ENCODE data around the gene EGLN3.
"Not testable (repeated sequence)": the region's sequence is repeated elsewhere in the genome, so short reads cannot be mapped to it uniquely, and the experiment has no call there.

Gene EGLN3

DNA sequence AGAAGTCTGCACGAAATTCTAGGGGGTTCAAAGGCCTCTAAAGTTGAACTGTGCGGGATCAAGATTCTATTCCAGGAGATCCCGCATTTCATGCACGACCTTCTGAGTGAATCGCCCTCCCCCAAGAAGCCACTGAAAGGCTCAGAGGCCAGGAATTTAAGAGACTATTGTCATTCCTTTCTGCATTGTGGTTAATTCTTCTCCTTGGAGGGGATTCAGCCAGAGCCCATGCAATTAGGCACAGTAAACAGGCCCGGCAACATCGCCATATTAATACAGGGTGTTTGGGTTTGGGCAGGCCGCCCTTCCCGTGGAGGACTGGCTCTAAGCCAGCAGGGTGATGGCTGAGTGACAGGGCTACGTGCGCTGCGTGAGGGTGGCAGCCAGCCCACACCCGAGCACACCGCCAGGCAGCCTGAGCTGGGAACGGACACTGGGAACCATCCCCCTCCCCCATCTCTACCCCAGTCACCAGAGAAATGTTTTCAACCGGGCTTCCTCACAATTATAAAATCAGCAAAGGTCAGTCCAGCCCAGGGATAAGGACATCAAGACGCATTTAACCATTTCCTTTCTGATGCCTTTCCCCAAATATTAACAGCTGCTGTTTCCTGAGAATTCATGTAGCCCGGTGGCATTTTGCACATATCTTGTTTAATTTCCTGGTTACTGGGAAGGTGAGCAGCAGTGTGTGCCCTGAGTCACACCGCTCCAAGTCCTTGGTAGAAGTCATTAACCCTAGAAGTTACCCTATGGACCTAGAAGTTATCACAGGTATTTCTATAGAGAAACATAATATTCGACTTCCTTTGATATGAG lies 12.5 kb downstream of the EGLN3 start:
- DNase-seq (ENCODE audit: low spot score) (peak; percentile 70), FAIRE-seq (peak; percentile 57)

DNA sequence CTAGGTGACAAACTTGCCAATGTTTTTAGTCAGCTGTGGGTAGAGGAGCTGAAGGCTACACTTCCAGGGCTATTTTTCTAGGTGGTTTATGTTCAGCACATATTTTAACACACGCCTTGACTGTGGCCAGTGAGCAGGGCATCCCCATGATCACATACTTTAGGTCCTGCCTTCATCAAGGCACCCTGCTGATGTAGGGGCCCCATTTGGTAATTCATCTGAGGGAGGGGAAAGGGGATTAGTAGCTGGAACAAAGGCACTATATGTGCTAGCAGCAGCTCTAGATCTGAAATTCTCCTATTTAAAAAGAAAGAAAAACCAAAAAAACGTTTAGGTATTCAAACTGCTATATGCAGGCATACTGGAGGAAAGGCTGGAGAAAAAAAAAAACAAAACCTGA lies 14.5 kb downstream of the EGLN3 start:
- FAIRE-seq (no peak), DNase-seq (ENCODE audit: low spot score) (no peak)

DNA sequence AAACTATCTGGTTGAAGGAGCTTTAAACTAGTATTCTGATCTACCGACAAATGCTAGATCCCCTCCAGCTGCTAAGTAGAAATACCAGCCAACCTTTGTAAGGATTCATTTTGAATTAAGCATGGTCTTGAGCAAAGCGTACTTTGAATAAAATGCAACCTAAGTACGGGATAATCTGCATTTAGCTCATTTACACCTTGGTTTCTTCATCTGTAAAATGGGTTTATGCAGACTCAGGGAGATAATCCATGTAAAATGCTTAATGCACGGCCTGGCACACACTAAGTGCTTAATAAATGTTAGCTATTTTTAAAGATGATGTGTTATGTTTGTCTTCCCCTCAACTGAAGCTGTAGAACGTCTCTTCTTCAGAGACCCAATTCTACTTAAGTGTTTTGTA lies 15.9 kb downstream of the EGLN3 start:
- no peak for FAIRE-seq
- DNase-seq (ENCODE audit: low spot score) = no peak

DNA sequence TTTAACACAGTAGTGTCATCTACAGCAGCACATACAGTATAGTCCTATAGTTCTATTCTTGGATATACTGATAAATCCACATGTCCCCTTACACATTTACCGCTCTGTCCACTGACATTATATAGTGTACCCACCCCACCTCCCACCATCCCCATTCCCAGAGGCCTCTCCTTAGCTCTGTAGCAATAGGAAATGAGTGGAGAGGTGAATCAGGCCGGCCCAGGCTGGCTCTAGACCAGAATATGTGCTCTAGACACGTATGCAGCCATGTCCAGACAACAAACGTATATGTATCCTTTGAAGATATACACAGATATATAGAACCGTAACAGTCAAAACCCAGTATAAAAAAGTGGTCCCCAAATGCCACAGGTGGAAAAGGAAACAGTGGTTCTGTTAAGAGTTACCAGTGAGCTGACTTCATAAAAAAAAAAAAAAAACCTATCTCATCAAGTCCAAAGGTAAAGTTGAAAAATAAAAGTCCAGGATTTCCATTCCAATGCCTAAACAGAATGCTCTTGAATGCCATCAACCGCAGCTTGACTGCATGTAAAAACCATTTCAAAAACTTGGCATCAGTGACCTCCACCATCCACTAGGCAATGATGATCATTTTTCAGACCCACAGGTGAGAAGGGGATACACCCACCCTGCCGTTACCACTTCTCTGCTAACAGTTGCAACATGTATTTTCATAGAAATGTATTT lies 16.7 kb downstream of the EGLN3 start:
- FAIRE-seq = no peak

DNA sequence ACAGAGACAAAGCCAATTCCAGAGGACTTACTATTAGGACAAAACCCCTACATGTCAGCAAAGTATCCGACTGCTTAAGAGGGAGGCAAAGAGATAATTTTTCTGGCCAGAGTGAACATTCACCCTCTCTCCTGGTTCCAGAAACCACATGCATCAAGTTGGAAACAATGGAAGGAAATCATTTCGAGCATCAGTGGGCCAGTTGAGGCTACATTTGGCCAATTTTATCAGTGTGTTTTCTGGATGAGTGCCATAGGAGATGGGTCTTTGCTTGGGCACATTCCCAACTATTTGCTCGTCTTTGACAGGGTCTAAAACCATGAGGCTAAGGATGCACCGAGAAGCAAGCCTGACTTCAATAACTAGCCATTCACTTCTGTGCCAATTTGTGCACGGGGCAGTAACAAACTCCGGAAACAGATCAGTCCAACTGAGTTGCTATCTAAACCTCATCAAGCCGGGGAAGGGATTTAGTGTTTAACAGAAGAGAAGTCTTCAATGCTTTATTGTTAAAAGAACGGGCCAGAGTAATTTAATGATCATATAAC lies 17.4 kb downstream of the EGLN3 start:
- DNase-seq (ENCODE audit: low spot score) (no peak), FAIRE-seq (no peak)

More for the DNA sequence above, 16.7 kb downstream of the EGLN3 start:
- DNase-seq (ENCODE audit: low spot score) = no peak

DNA sequence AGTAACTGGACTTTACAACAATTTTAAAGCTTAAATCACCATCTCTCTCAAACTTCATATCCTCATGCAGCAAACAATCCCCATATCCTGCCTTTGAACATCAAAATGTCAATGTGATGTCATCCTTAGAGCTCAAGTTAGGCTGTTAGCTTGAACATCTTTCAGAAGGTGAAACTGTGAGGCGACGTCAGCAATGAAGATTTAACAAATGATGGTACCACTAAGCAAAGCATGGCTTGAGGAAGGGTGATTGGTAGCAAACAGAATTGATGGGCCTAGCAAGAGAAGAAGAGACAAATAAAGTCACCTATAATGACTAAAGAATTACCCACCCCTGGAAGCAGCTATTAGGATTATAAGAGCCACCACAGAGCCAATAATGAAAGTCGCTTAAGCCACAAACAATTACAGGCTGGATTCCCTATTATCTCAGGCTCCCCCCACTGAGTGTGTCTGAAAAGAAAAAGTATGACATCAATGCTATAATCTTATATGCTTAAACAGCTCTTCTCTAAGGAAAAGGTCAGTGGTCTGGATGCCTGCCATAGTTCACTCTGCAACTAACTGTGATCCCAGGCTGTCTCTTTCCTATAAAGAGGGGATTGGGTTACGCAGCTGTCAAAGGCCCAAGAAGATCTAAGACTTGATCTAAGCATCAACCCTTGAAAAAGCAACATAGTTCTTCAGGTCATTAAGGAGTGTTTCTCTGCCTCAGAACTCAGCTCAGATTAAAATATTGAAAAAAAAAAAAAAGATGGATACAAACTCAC lies 18.1 kb downstream of the EGLN3 start:
- FAIRE-seq = no peak
- DNase-seq (ENCODE audit: low spot score) = peak; percentile 19

DNA sequence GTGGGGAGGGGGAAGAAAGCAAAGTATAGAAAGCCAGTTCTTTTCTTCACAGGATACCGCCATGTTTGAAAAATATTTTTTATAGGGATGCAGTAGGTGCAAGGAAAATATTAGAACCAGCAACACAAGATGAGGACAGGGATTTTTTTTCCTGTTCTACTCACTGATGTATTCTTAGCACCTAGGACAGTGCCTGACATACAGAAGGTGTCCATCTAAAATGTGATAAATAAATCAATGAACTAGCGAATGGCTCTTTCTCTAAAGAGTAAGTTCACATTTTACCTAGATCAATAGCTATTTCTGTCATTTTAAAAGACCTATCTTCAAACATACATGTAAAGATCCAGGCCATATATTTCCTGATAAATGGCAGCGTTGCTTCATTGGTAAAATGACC lies 18.8 kb downstream of the EGLN3 start:
- DNase-seq (ENCODE audit: low spot score) = no peak
- no peak for FAIRE-seq

DNA sequence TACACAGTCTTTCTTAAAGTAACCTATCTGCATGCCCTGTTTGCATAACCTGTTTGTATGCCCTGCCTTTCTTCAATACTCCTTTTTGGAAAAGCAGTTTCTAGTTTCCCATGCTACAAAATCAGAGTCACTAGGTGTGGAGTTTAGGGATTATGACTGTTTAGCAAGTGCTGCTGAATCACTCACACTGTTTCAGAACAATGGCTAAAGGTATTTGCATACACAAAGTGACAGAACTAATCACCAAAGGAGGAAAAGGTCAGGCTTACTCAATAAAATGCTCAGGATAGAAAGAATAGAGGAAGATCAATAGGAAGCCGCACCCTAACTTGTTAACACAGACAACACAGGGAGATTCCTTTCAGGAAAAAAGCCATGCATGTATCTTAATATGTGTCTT lies 19.4 kb downstream of the EGLN3 start:
- FAIRE-seq (no peak), DNase-seq (ENCODE audit: low spot score) (no peak)

DNA sequence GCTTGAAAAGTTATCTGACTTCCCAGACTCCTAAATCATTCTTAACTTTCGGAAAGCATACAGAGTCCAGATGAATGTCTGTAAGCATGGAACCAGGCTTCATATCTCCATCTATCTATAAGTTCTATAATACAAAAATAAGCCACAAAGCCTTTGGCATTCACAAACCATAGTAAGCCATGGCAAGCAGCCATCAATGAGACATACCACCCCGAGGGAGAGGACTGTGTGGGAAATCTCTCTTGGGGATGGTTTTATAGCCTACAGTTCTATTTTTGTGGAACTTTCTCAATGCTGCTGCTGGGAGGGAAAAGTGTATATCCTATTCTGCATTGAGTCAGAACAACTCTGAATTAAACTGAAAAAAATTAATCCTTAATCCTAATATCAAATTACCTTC lies 20.4 kb downstream of the EGLN3 start:
- FAIRE-seq (no peak), DNase-seq (ENCODE audit: low spot score) (no peak)

DNA sequence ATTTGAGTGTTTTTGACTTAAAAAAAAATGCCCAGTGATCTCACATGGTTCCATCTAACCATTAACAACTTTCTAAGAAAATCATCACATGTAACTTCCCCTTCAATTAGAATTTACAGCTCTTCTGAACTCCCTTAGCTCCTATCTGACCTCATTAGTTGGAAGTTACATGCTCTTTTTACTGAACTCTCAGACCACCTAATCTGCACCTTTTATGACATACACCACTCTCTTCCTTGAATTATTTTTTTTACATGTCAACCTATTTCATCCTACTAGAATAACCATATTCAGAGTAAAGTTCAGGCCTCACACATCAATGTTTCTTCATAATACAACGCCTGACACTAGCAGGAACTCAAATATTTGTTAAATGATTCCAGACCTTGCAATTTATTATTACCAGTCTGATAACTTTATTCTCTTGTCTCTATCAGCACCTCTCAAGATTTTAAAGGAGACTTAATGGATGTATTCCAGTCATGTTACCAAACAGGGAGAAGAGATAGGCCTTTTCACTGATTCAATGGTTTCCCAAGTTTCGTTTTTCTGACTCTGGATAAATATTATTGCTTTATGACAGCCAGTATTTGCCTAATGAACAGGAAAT lies 21.0 kb downstream of the EGLN3 start:
- FAIRE-seq (no peak), DNase-seq (ENCODE audit: low spot score) (no peak)

DNA sequence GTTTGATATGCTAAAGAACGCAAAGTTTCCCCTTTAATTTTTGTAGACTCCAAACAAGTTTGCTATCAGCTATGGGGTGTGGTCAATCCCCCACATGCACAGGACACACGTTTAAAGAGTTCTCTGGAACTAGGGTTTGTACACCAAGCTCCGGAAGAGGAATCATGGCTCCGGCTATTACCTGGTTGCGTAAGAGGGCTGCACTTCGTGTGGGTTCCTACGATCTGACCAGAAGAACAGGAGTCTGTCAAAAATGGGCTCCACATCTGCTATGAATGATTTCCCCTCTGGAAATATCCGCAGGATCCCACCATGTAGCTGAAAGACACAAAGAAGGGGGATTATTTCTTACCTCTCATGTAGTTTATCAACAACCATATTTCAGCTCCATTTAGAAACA lies 22.0 kb downstream of the EGLN3 start:
- FAIRE-seq (no peak), DNase-seq (ENCODE audit: low spot score) (no peak)

DNA sequence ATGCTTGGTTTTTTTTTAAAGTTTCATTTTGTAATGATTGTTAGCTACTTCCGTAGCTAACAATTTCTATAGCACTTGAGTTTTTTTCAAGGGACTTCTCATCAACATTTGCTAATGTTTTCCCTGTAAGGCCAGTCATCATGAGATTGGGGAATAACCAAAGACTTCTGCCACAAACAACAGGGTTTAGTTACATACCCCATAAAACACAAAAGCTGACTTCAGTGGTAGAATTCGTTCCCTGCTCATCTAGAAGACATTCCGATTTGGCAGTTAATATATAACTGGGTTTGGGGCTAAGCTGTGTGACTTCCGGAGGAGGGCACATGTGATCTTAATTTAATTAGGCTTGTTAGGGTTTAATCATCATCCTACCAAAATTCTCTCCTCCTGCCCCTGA lies 22.9 kb downstream of the EGLN3 start:
- DNase-seq (ENCODE audit: low spot score) = no peak

DNA sequence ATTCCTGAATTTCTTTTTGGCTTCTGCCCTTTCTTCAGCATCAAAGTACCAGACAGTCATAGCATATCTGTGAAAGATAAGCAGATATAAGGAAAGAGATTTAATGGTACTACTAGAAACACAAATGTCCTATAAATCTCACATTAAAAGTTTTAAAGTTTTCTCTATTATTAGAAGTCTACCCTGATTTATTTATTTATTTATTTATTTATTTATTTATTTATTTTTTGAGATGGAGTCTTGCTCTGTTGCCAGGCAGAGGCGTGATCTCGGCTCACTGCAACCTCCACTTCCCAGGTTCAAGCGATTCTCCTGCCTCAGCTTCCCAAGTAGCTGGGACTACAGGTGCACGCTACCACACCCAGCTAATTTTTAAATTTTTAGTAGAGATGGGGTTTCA lies 23.9 kb downstream of the EGLN3 start:
- FAIRE-seq; DNase-seq (ENCODE audit: low spot score): not testable (repeated sequence)

More for the DNA sequence above, 22.9 kb downstream of the EGLN3 start:
- no peak for FAIRE-seq

DNA sequence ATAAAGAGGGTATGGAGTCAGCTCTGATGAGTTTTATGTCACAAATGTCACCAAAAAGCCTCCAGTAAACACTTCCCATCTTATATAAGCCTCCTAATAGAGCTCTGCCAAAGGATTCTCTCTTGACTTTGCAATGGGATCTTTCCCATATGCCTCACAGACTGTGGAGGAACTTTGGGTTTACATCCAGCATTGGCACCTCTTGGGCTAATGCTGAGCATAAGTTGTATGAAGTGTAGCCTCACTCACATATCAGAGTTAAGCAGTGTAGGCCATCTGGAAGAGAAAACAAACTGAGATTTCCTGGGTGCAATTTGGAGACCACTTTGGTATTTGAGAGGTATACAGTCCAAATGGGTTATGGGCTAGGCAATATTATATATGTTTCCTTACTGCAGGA lies 24.9 kb downstream of the EGLN3 start:
- FAIRE-seq (no peak), DNase-seq (ENCODE audit: low spot score) (no peak)

DNA sequence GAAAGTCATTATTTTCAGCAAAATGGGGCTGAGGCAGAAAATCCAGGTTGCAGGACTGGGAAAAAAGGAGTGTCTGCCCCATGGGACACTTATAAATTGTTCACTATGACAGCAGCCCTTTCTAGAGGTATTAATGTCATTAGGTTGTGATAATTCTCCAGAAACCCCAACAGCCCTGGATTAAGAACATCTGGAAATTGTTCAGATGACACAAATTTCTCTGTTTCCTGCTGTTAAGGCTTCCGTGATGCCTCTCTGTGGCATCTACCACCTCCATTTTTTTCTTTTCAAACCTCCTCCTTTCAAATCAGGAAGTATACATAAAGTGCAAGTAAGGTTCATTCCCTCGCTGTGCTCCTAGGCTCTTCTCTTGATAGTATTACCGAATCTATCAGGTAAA lies 25.6 kb downstream of the EGLN3 start:
- DNase-seq (ENCODE audit: low spot score) (no peak), FAIRE-seq (no peak)

DNA sequence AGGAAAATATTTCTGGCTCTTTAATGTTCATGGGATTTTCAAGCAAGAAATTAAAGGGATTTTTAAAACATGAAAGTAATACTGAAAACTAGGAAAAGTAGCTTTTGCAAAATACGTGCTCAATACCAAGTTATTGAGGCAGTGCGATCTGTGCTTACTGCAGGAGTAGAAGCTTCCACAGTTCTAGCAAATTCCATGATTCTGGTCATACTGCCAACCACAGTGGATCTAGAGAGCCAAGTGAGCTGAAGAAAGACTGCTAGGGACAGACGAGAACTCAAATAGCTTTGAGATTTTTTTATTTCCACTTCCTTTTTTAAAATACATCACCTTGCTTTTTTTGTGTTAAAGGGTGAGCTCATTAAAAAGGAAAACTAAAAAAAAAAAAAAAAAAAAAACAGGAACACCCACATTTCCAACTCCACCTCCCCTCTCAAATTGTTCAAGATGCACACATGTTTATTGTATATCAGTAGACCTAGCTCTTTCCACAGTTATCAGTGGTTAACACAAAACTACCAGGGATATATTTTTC lies 26.2 kb downstream of the EGLN3 start:
- no peak for DNase-seq (ENCODE audit: low spot score)
- no peak for FAIRE-seq

DNA sequence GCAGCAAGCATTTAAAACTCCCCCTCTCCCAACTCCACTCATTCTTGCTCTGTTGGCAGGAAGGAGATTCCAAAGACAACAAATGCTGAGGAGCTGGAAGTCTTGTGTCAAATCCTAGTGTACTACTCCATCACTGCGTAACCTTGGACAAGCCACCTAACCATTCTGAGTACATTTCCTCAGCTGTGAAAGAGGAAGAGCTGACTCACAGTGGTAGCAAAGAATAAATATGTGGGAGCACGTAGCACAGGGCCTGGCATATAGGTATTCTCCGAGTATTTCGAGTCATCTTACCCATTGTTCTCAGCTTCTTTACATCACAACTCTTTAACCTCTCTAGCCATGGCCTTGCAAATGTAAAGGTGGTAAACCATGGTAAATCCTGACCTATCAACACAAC lies 28.7 kb downstream of the EGLN3 start:
- FAIRE-seq (no peak), DNase-seq (ENCODE audit: low spot score) (no peak)

DNA sequence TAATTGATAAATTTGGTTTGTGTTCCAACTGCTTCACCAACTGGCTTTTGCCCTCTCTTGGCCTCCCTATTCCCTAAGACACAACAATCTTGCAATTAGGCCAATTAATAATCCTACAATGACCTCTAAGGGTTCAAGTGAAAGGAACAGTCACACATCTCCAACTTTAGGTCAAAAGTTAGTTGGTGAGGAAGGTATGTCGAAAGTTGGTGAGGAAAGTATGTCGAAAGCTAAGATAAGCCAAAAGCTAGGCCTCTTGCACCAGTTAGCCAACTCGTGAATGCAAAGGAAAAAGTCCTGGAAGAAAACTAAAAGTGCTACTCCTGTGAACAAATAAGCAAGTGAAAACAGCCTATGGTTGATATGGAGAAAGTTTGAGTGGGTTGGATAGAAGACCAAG lies 32.6 kb downstream of the EGLN3 start:
- FAIRE-seq = no peak

DNA sequence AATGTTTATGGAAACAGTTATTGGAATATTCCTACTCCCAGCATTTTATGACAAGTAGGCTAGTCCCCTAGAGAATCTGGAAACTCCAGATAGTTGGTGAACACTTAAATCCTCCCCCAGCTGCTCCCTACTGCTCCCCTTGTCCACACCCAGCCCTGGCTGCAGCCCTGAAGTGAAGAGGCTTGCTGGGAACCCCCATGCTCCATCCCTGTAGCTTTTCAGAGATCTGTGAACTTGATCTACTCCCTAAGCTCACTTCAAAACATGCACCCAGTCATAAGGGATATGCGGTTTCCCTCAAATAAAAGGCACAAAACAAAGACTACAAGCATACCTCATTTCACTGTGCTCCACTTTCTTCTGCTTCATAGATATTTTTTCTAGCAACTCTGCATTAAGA lies 33.2 kb downstream of the EGLN3 start:
- FAIRE-seq (no peak), DNase-seq (ENCODE audit: low spot score) (no peak)

More for the DNA sequence above, 32.6 kb downstream of the EGLN3 start:
- no peak for DNase-seq (ENCODE audit: low spot score)

DNA sequence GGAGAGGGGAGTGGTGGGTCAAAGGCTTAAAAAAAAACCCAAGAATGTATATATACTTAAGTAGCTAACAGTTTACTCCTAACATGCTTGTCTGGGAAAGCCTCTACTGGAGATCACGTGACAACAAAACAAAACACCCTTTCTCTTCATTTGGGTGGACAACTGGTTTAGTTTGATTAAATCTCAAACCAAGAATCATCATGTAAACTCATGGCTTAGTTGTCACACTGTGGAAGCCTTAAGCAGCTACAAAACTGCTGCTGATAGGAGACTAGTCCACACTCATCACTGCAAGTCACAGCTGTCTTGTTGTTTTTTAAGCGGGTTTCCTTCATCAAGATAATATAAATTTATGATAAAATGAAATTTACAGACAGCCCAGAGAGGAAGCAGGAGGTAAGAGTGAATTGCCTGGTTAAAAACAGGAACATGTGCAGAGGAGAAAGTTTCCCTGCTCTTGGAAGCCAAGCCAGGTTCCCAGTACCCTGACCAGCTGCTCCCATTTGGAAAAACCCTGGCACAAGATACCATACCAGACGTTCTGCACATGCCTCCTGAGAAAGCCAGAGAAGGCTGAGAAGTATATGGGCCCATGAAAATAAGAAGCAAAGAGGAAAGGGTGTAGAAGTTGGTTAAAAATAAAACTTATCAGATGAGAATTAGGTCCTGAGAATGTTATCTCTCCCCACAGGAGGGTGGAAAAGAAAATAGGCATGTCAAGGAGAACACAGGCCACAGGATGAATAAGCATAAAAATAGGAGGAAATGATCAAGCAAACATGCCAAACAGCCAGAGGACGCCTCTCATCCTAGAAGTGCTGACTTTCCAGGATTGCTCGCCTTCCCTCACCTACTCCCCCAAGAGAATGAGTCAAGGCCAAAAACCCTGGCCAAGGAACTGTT lies 34.0 kb downstream of the EGLN3 start:
- DNase-seq (ENCODE audit: low spot score) = peak; percentile 60
- peak; percentile 10 for FAIRE-seq

Data from RCC 7860 (cell line).